Measurements from ENCODE around the gene RTN4RL1.
"Not testable (repeated sequence)": the region's sequence is repeated elsewhere in the genome, so short reads cannot be mapped to it uniquely, and the experiment has no call there.

RTN4RL1 gene

GRCh38 chr17:2025622-2026309 is 632 bp upstream of the RTN4RL1 start:
- peak; percentile 23 for DNase-seq (ENCODE audit: low read depth)

DNA sequence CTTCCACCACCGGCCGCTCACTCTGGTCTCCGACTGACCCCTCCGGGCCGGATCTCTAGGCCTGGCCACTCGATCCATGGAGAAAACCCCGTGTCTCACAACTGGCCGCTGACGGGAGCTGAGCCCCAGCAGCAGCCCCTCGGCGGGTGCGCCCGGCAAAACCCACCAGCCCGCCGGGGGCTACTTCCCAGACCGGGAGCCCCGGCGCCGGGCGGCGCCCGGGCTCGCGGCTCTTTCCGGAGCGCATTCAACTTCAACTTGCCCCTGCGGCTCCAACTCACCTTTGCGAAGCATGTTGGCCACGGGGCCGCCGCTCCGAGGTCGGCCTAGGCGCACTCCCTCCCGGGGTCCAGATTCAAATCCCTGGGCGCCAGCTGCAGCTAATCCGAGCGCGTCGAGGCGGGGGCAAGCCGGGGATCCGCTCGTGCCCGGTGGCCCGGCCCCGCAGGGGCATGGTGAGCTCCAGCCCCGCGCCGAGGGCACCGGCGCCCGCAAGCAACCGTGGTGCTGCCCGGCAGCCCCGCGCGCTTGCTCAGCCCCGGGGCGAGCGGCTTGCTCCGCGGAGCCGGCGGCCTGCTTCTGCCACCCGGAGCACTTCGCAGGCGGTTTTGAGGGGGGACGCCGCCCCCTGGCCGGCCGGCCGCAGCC is 438 bp downstream of the RTN4RL1 start:
- DNase-seq (ENCODE audit: low read depth) = no peak

DNA sequence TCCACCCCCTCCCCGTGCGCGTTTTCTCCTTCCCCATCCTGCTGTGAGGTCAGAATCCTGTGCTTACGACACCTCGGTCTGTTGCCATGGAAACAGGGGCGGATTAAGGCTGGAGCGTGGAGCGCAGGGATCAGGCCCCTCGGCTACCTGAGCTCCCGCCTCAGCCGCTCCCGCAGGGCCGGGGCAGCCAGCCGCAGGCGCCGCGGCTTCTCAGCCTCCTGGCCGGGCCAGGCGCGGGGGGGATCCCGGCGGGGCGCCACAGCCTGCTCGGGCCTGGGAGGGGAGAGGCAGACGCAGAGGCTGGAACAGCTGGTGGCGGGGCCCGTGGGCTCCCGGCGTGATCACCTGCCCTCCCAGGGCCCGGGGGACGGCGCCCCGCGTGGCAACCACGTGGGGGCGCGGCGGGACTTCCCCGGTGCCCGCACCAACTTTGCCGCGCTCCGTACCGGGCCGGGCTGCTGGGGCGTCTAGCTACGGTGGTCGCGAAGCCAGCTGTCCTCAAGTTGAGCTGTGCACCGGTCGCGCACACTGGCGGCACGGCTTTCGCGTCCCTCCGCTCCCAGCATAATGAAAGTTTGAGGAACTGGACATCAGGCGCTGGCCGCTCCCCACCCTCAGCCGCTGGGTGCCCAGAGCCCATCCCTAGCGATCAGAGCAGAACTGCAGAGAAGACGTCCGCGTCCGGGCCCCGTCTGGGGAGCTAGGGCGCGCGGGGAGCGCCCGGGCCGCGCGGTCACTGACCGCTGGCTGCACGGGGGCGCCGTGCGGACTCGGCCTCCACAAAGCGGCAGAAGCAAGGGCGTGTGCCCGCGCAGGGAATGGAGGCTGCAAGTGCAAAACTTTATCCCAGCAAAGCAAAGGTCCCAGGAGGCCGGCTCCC is 1.2 kb downstream of the RTN4RL1 start:
- no peak for DNase-seq (ENCODE audit: low read depth)

DNA sequence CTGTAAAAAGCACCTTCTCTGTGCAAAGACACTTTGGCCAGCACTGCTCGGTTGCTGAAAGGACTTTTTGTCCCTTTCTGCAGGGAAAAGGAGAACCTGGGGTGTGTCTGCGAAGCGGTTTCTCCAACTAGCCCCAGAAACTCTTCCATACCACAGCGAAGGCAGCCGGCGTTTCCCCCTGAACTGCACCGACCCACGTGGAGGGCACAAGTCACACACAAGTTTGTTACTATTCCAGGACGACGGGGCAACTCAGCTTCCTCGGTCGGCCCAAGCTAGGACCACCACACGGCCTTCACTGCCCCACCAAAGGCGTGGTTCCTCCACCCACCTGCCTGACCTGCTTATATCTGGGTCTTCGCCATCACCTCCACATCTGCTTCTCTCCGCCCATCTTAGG is 1.9 kb downstream of the RTN4RL1 start:
- no peak for DNase-seq (ENCODE audit: low read depth)

GRCh38 chr17:2022647-2023240 is 2.4 kb downstream of the RTN4RL1 start:
- no peak for DNase-seq (ENCODE audit: low read depth)

GRCh38 chr17:2020721-2021120 is 4.4 kb downstream of the RTN4RL1 start:
- no peak for DNase-seq (ENCODE audit: low read depth)

GRCh38 chr17:2019723-2020122 is 5.4 kb downstream of the RTN4RL1 start:
- no peak for DNase-seq (ENCODE audit: low read depth)

GRCh38 chr17:2018716-2019510 is 6.2 kb downstream of the RTN4RL1 start:
- DNase-seq (ENCODE audit: low read depth) = no peak

DNA sequence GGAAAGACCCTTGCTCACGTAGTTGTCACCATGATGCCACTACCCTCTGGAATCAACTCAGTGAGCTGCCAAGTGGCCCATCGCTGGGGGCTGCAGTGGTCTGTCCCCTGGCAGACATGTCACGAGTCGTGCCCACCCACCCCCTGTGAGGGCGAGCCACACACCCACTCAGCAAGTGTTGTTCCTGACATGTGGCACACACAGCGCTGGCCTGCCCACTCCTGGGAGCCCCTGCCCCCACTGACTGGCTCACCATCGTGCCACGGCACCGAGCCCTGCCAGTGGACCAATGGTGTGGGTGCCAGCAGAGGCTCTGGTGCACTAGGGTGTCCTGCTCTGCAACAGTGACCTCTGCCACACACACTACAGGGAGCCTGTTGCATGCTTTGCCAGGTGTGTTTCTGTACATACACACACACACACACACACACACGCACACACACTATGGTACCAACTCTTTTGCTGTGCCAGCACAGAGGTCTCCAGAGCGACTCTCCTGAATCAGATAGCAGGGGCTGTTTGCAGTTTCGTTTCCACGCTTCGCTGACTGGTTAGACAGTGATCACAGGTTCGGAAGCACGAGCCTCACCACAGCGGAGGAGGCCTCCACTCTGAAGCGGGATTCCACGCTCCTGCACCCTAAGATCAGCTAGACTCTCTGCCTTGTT is 7.7 kb downstream of the RTN4RL1 start:
- DNase-seq (ENCODE audit: low read depth) = no peak

DNA sequence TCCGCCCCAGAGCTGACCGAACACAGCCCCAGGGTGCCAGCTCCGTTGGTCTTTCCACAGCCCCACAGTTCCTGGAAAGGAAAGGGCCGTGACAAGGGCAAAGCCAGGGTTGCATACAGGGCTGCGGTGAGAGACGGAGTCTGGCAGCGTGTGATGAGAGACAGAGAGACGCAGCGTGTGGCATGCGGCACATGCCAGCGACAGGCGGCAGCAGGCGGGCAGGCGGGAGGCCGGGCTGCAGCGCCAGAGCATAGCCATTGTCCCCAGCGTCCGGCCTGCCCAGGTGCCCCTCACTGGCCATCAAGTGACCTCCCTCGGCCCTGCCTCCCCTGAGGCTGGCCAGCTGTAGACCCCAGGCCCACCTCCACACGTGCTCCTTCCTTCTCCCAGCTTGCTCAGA is 8.6 kb downstream of the RTN4RL1 start:
- no peak for DNase-seq (ENCODE audit: low read depth)

- DNase-seq (ENCODE audit: low read depth) = no peak
Measured at GRCh38 chr17:2015314-2015713, 9.8 kb downstream of the RTN4RL1 start.

DNA sequence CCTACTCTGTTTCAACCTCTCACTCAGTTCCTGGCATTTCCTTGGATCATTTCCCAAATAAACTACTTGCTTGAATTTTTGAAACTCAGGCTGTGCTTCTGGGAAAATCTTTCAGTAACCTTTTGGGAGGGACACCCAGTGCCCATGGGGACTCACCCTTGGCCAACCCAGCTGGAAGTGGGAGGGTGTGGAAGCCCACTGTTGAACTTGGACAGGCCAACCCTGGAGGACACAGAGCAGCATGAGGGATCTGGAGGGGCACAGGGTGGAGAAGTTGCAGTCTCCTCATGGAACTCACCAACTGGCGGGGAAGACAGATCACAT is 11.2 kb downstream of the RTN4RL1 start:
- DNase-seq (ENCODE audit: low read depth) = no peak

DNA sequence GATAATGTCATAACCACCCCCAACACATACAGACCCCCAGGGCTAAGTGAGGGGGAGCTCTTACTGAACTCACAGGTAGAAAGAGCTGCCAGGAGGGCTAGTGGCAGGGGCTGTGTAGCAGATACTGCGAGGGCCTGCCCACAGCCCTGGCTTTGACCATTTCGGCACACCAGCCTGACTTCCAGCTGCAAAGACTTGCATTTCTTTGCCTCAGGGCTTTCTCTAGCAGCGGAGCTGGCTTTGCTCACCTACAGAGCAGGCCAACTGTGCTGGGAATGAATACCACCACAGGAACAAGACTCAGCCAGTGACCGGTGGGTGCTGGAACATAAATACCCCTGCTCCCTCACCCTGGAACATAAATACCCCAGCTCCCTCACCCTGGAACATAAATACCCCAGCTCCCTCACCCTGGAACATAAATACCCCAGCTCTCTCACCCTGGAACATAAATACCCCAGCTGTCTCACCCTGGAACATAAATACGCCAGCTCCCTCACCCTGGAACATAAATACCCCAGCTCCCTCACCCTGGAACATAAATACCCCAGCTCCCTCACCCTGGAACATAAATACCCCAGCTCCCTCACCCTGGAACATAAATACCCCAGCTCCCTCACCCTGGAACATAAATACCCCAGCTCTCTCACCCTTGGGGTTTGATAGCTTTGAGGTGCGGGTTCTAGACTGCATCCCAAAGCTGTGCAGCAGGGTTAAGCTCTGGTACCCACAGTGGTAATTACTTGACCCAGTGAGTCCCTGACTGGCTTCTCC is 11.7 kb downstream of the RTN4RL1 start:
- DNase-seq (ENCODE audit: low read depth) = not testable (repeated sequence)

- no peak for DNase-seq (ENCODE audit: low read depth)
Measured at GRCh38 chr17:2012499-2012898, 12.6 kb downstream of the RTN4RL1 start.

GRCh38 chr17:2011411-2012371 is 13.4 kb downstream of the RTN4RL1 start:
- DNase-seq (ENCODE audit: low read depth) = no peak

GRCh38 chr17:2009737-2010136 is 15.4 kb downstream of the RTN4RL1 start:
- no peak for DNase-seq (ENCODE audit: low read depth)

DNA sequence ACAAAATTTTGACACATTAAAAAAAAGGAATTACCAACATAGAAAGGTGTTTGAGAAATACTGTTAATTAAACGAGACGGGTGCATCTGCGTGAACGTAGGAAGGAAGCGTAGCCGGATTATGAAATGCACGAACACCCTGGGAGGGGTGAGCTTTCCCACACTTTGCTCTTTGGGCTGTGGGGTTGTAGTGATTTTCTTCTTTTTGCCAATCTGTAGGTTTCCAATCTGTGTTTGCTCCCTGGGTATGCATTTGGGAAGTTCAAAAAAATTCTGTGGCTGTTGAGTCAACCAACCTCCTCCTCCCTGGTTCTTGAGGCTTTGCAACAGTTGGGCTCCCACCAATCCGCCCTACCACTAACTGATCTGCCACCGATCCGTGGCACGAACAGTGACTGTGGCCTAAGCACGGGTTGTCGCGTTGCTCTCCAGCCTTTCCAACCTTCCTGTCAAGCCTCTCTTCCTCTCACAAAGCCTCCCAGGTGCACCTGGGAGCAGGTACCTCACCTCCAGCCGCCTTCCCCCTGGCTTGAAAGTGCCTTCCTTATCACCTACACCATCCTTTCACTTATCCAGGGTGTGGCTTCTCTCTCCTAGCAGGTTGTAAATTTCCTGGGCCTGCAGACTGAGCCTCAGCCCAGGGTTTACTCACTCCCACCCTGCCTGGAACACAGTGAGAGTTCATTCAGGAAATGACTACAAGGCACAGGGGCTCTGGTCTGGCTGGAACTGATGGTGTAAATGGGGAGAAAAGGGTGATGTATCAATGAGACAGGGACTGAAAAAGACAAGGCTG is 16.6 kb downstream of the RTN4RL1 start:
- DNase-seq (ENCODE audit: low read depth) = no peak

- no peak for DNase-seq (ENCODE audit: low read depth)
Measured at GRCh38 chr17:2004435-2004952, 20.6 kb downstream of the RTN4RL1 start.

Data from activated T-cell treated with anti-CD3 and anti-CD28 coated beads for 48 hours (primary cell).